Measurements from ENCODE around the gene CRIP2. TPM values are rescaled to one million over a fixed set of nuclear protein-coding genes. Genes with fewer than 3 reads are reported as not detected.

CRIP2 gene
- total and polyA plus RNA-seq, 2 of the 13 experiments (the other 11 are each of a cell fraction or from before 2014, with no cell fraction given) = 31.6 to 37.9 TPM

DNA sequence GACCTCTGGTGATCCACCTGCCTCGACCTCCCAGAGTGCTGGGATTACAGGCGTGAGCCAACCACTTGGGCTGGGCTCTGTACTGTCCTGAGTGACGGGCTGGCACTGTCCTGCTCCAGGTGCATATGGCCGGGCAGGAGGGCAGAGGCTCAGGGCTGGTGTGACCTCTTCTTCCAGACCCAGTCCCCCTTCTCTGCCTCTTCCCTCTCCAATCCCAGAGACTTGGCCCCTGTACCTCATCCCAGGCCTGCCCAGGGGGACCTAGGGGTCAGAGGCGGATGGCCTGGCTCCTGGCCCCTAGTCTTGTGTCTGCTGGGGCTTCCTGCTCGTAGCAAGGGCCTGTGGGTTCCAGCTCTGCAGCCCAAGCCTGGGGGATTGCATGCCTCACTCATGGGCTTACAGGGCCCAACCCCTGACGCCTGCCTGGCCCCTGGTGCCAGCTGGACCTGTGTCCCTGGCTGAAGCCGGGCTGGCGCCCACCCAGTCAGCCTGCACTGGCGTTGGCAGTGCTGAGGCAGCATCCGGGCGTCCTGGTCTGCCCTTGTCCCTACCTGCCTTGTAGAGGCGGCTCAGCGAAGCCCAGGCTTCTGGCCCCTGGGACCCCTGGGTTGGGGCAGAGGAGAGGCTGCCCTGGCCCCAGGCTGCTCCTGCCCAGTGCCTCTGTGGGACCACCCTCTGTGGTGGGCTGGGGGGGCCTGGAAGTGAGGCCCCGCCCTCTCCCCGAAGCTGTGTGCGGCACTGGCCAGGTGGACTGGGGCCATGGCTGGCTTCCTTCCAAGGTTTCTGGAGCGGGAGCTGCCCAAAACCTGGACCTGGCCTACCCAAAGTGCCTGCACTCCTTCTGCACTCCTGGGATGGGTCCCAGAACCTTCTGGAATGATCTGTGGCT lies 20.7 kb downstream of the CRIP2 start (continued):
- 0 out of 2 replicates have a peak, but pooled peaks have one; percentile 3 for TF ChIP-seq MIER3 (CRISPR knock-in tag; IDR thresholded peaks at IDR 0.05; ENCODE audit: borderline replicate concordance)
- TF ChIP-seq, protein P1, sequence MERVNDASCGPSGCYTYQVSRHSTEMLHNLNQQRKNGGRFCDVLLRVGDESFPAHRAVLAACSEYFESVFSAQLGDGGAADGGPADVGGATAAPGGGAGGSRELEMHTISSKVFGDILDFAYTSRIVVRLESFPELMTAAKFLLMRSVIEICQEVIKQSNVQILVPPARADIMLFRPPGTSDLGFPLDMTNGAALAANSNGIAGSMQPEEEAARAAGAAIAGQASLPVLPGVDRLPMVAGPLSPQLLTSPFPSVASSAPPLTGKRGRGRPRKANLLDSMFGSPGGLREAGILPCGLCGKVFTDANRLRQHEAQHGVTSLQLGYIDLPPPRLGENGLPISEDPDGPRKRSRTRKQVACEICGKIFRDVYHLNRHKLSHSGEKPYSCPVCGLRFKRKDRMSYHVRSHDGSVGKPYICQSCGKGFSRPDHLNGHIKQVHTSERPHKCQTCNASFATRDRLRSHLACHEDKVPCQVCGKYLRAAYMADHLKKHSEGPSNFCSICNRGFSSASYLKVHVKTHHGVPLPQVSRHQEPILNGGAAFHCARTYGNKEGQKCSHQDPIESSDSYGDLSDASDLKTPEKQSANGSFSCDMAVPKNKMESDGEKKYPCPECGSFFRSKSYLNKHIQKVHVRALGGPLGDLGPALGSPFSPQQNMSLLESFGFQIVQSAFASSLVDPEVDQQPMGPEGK (CRISPR knock-in tag; IDR thresholded peaks at IDR 0.05) = peak; percentile 92
- TF ChIP-seq TMF1 (CRISPR knock-in tag; IDR thresholded peaks at IDR 0.05; ENCODE audit: low read depth) = peak; percentile 52; the same call in 1 of the 2 replicates
- TF ChIP-seq, protein P2, sequence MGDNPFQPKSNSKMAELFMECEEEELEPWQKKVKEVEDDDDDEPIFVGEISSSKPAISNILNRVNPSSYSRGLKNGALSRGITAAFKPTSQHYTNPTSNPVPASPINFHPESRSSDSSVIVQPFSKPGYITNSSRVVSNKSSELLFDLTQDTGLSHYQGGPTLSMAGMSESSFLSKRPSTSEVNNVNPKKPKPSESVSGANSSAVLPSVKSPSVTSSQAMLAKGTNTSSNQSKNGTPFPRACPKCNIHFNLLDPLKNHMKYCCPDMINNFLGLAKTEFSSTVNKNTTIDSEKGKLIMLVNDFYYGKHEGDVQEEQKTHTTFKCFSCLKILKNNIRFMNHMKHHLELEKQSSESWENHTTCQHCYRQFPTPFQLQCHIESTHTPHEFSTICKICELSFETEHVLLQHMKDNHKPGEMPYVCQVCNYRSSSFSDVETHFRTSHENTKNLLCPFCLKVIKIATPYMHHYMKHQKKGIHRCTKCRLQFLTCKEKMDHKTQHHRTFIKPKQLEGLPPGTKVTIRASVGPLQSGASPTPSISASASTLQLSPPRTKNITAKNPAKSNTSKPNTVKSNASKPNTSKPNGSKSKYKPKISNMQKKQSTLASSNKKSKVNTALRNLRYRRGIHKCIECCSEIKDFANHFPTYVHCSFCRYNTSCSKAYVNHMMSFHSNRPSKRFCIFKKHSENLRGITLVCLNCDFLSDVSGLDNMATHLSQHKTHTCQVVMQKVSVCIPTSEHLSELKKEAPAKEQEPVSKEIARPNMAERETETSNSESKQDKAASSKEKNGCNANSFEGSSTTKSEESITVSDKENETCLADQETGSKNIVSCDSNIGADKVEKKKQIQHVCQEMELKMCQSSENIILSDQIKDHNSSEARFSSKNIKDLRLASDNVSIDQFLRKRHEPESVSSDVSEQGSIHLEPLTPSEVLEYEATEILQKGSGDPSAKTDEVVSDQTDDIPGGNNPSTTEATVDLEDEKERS (CRISPR knock-in tag; IDR thresholded peaks at IDR 0.05) = 0 out of 2 replicates have a peak, but pooled peaks have one; percentile 35
- no peak for TF ChIP-seq FOXA3 (CRISPR knock-in tag; IDR thresholded peaks at IDR 0.05)
- TF ChIP-seq ZBTB38 (CRISPR knock-in tag; IDR thresholded peaks at IDR 0.05) = 0 out of 2 replicates have a peak, but pooled peaks have one; percentile 44
- TF ChIP-seq ZNF230 (CRISPR knock-in tag; IDR thresholded peaks at IDR 0.05) = 0 out of 2 replicates have a peak, but pooled peaks have one; percentile 30
- no peak for TF ChIP-seq ARID2 (CRISPR knock-in tag; IDR thresholded peaks at IDR 0.05; ENCODE audit: borderline replicate concordance)
- no peak for TF ChIP-seq MBD4 (IDR thresholded peaks at IDR 0.05; ENCODE audit: borderline replicate concordance, low read length)
- TF ChIP-seq, protein P3, sequence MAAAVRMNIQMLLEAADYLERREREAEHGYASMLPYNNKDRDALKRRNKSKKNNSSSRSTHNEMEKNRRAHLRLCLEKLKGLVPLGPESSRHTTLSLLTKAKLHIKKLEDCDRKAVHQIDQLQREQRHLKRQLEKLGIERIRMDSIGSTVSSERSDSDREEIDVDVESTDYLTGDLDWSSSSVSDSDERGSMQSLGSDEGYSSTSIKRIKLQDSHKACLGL (CRISPR knock-in tag; IDR thresholded peaks at IDR 0.05) = no peak
- TF ChIP-seq NONO (IDR thresholded peaks at IDR 0.05) = no peak
- TF ChIP-seq NONO (CRISPR knock-in tag; conservative IDR thresholded peaks at IDR 0.05) = peak; percentile 63
- TF ChIP-seq ZBTB20 (CRISPR knock-in tag; IDR thresholded peaks at IDR 0.05; ENCODE audit: borderline replicate concordance, low read depth) = peak; percentile 55; the same call in 1 of the 2 replicates
- TF ChIP-seq, protein P4, sequence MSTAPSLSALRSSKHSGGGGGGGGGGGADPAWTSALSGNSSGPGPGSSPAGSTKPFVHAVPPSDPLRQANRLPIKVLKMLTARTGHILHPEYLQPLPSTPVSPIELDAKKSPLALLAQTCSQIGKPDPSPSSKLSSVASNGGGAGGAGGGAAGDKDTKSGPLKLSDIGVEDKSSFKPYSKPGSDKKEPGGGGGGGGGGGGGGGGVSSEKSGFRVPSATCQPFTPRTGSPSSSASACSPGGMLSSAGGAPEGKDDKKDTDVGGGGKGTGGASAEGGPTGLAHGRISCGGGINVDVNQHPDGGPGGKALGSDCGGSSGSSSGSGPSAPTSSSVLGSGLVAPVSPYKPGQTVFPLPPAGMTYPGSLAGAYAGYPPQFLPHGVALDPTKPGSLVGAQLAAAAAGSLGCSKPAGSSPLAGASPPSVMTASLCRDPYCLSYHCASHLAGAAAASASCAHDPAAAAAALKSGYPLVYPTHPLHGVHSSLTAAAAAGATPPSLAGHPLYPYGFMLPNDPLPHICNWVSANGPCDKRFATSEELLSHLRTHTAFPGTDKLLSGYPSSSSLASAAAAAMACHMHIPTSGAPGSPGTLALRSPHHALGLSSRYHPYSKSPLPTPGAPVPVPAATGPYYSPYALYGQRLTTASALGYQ (CRISPR knock-in tag; IDR thresholded peaks at IDR 0.05) = 0 out of 2 replicates have a peak, but pooled peaks have one; percentile 11
- no peak for TF ChIP-seq ZNF816 (CRISPR knock-in tag; IDR thresholded peaks at IDR 0.05; ENCODE audit: borderline replicate concordance)
- TF ChIP-seq ZNF3 (CRISPR knock-in tag; IDR thresholded peaks at IDR 0.05) = no peak
- no peak for TF ChIP-seq ZNF383 (CRISPR knock-in tag; IDR thresholded peaks at IDR 0.05; ENCODE audit: borderline replicate concordance)
- TF ChIP-seq ZNF557 (CRISPR knock-in tag; IDR thresholded peaks at IDR 0.05) = no peak
- no peak for TF ChIP-seq ZNF660 (CRISPR knock-in tag; IDR thresholded peaks at IDR 0.05; ENCODE audit: borderline replicate concordance, low read depth)
- TF ChIP-seq ZBTB7B (CRISPR knock-in tag; IDR thresholded peaks at IDR 0.05) = peak; percentile 41
- TF ChIP-seq, protein P5, sequence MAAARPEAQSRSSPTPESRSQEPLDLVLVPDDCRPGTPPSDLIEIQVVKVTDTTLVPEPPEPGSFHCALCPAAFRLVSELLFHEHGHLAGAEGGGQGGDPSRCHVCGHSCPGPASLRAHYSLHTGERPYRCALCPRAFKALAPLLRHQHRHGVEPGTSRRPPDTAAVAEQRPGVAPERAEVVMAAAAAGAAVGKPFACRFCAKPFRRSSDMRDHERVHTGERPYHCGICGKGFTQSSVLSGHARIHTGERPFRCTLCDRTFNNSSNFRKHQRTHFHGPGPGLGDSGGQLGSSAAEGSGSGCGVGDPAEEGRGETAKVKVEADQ (CRISPR knock-in tag; IDR thresholded peaks at IDR 0.05; ENCODE audit: borderline replicate concordance) = no peak

All from HepG2 (cell line).